PC-9 (cell line): Measurements from ENCODE around the gene SEC16A. TPM values are rescaled to one million over a fixed set of nuclear protein-coding genes. Genes with fewer than 3 reads are reported as not detected.

Experiments
- BruUV-seq: library from RNA; stranded (reverse); fragments of 400-500 nt; replicated peaks from 2 replicates; lab custom pipeline; 2021; lab: Mats Ljungman, UMichigan
- CTCF ChIA-PET: fragments of 300-600 bp; sonication (Branson Sonifier 250); formaldehyde crosslinking; loops from one replicate; lab custom pipeline; 2022; ENCODE audit warnings: antibody characterized with exemption; lab: Charles Lee
- POLR2A ChIA-PET: fragments of 300-600 bp; sonication (Branson Sonifier 250); formaldehyde crosslinking; loops from one replicate; lab custom pipeline; 2022; ENCODE audit warnings: antibody characterized with exemption; ENCODE audit not compliant: unreplicated experiment; lab: Charles Lee
- DNase-seq, 2 experiments: peaks; one replicate each; pipeline versions ENCODE4 v3.0.0 to v3.0.0-alpha.2; 2015 to 2022; ENCODE audit warnings: mixed read lengths in 1 of 2
- H2AFZ ChIP-seq: fragments of 200-600 bp; sonication (generic); 2 replicates; pipeline ENCODE4 v1.8.1; 2017; ENCODE audit warnings: antibody characterized with exemption
- H3F3A ChIP-seq: fragments of 200-600 bp; sonication (generic); 2 replicates; pipeline ENCODE4 v1.8.1; 2017; ENCODE audit warnings: antibody characterized with exemption, mild to moderate bottlenecking, low read depth; ENCODE audit not compliant: insufficient read depth
- H3K27ac ChIP-seq: fragments of 200-600 bp; sonication (generic); 2 replicates; pipeline ENCODE4 v1.6.1; 2016; ENCODE audit warnings: mixed run types
- H3K27me3 ChIP-seq: fragments of 200-600 bp; sonication (generic); 2 replicates; pipeline ENCODE4 v1.6.1; 2016; ENCODE audit warnings: low read depth, mixed run types; ENCODE audit not compliant: insufficient read depth
- H3K36me3 ChIP-seq: fragments of 200-600 bp; sonication (generic); 2 replicates; pipeline ENCODE4 v1.6.1; 2016; ENCODE audit warnings: low read depth, mixed run types
- H3K4me1 ChIP-seq: fragments of 200-600 bp; sonication (generic); replicated peaks from 2 replicates; pipeline ENCODE4 v1.6.1; 2016; ENCODE audit warnings: mixed run types; ENCODE audit not compliant: insufficient read depth
- H3K4me2 ChIP-seq: fragments of 200-600 bp; sonication (generic); 2 replicates; pipeline ENCODE4 v1.6.1; 2017; ENCODE audit warnings: mixed run types
- H3K4me3 ChIP-seq: fragments of 200-600 bp; sonication (generic); 2 replicates; pipeline ENCODE4 v1.6.1; 2016; ENCODE audit warnings: mixed run types
- H3K79me2 ChIP-seq: fragments of 200-600 bp; sonication (generic); 2 replicates; pipeline ENCODE4 v1.6.1; 2017; ENCODE audit warnings: low read depth, mixed run types
- H3K9me2 ChIP-seq: fragments of 200-600 bp; sonication (generic); 2 replicates; pipeline ENCODE4 v1.8.1; 2017; ENCODE audit warnings: mild to moderate bottlenecking; ENCODE audit not compliant: insufficient read depth
- H3K9me3 ChIP-seq: fragments of 200-600 bp; sonication (generic); 2 replicates; pipeline ENCODE4 v1.8.1; 2016; ENCODE audit warnings: low read depth; ENCODE audit not compliant: insufficient read depth
- H4K20me1 ChIP-seq: fragments of 200-600 bp; sonication (generic); 2 replicates; pipeline ENCODE4 v1.8.1; 2017; ENCODE audit not compliant: insufficient read depth
- CTCF ChIP-seq: fragments of 200-600 bp; sonication (generic); conservative IDR thresholded peaks from 2 replicates; pipeline ENCODE4 v1.6.1; 2017; ENCODE audit warnings: mixed run types, antibody characterized with exemption, mild to moderate bottlenecking, moderate library complexity
- EZH2 ChIP-seq: fragments of 200-600 bp; sonication (generic); IDR thresholded peaks from 2 replicates; pipeline ENCODE4 v1.8.0; 2017; ENCODE audit warnings: antibody characterized with exemption, low read depth
- intact Hi-C: fragments of 100-400 bp; cut with micrococcal nuclease; formaldehyde crosslinking; loops from one replicate; pipeline ENCODE4 v1.10.0; 2022; ENCODE audit not compliant: unreplicated experiment
- total RNA-seq: library from RNA; stranded (reverse); gene quantifications from 2 replicates; pipeline ENCODE4 v1.2.3, GENCODE V29; 2021

The SEC16A gene
- total RNA-seq, 1 experiment from 2014 or later: 81.8 TPM

GRCh38 chr9:136416427-136416826, 66.4 kb downstream of the SEC16A start:
- Histone ChIP-seq H3K27ac (no peak overlapping the region), H2AFZ (no peak overlapping the region), H3K27me3 (no peaks in the 10 kb centered on the region), H3F3A (no peaks in the 10 kb centered on the region), H3K4me2 (no peak overlapping the region), H3K4me1 (peaks cover 7% of the 10 kb centered on the region; the same call in 1 of the 2 replicates), H3K9me3 (no peaks in the 10 kb centered on the region), H3K9me2 (no peaks in the 10 kb centered on the region), H3K4me3 (no peak overlapping the region), H3K79me2 (peaks cover 24% of the 10 kb centered on the region), H3K36me3 (peaks cover 9% of the 10 kb centered on the region; the same call in 1 of the 2 replicates), H4K20me1 (peaks cover 19% of the 10 kb centered on the region)
- POLR2A ChIA-PET: interaction anchor here (0.6 kb wide), 1 partner anchor 9 kb away, joined by 3 read pairs; no protein-coding TSS in a partner anchor
- no peak for DNase-seq
- no TSS peak for BruUV-seq
- CTCF ChIA-PET: no interaction called here
- no peak for TF ChIP-seq CTCF
- no peak for TF ChIP-seq EZH2
- intact Hi-C loops: no loop called here

DNA sequence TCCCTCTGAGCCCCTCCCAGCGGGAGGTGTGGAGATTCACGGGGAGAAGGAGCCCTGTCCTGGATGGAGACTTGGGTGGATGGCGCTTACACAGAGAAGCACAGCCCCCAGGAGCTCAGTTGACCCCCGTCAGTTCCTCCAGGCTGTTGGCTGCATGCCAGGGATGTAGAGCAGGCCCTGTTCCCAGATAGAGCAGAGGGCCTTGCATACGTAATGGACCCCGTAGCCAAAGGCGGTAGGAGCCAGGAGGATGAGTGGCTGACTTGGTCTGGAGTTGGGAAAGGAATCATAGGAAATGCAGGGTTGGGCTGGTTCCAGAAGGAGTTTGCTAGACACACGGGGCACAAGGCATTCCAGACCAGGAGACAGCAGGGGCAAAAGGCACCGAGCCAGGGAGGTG, 69.9 kb downstream of the SEC16A start:
- H3K4me1 ChIP-seq: peaks cover 17% of the 10 kb centered on the region; the same call in 1 of the 2 replicates
- peaks cover 53% of the 10 kb centered on the region for H3K79me2 ChIP-seq
- H3K9me3 ChIP-seq: no peaks in the 10 kb centered on the region
- no TSS peak for BruUV-seq
- H3K27me3 ChIP-seq: no peaks in the 10 kb centered on the region
- ChIA-PET POLR2A (no interaction called here), CTCF (no interaction called here)
- H3K4me2 ChIP-seq: no peak overlapping the region
- TF ChIP-seq CTCF (no peak), EZH2 (no peak)
- no peak for DNase-seq
- no peak overlapping the region for H3K27ac ChIP-seq
- H3K4me3 ChIP-seq: no peak overlapping the region
- intact Hi-C loops: no loop called here
- no peaks in the 10 kb centered on the region for H3F3A ChIP-seq
- peaks cover 9% of the 10 kb centered on the region; the same call in 1 of the 2 replicates for H3K36me3 ChIP-seq
- no peaks in the 10 kb centered on the region for H3K9me2 ChIP-seq
- peaks cover 23% of the 10 kb centered on the region for H4K20me1 ChIP-seq
- H2AFZ ChIP-seq: no peak overlapping the region

- POLR2A ChIA-PET: no interaction called here
- CTCF ChIA-PET: interaction anchor here (0.6 kb wide), 2 partner anchors 10 to 27 kb away, joined by 3 to 10 read pairs; no protein-coding TSS in a partner anchor
- intact Hi-C loops: no loop called here
- Histone ChIP-seq H3K79me2 (peaks cover 53% of the 10 kb centered on the region), H3F3A (peaks cover 6% of the 10 kb centered on the region; the same call in 1 of the 2 replicates), H3K4me1 (peaks cover 17% of the 10 kb centered on the region; the same call in 1 of the 2 replicates), H3K4me3 (peak overlapping the region; percentile 92), H3K27me3 (no peaks in the 10 kb centered on the region), H3K9me2 (no peaks in the 10 kb centered on the region), H3K4me2 (peak overlapping the region; percentile 97), H3K27ac (no peak overlapping the region), H4K20me1 (peaks cover 23% of the 10 kb centered on the region), H3K9me3 (no peaks in the 10 kb centered on the region), H3K36me3 (peaks cover 13% of the 10 kb centered on the region), H2AFZ (peak overlapping the region; percentile 76)
- no peak for DNase-seq
- TSS peak; percentile 48 for BruUV-seq
- TF ChIP-seq EZH2 (no peak), CTCF (no peak)
Measured at GRCh38 chr9:136411378-136411777, 71.5 kb downstream of the SEC16A start.
